Calu3 (cell line): ENCODE data around the gene PRKAG2. TPM values are rescaled to one million over a fixed set of nuclear protein-coding genes. Genes with fewer than 3 reads are reported as not detected.
A peak's percentile ranks its signal among the peaks of the same experiment; 100 is the strongest.
"Not testable (repeated sequence)": the region's sequence is repeated elsewhere in the genome, so short reads cannot be mapped to it uniquely, and the experiment has no call there.

Source experiments
- BruUV-seq: library from RNA; stranded (reverse); fragments of 400-500 nt; replicated peaks from 2 replicates; lab custom pipeline; 2021; lab: Mats Ljungman, UMichigan
- CTCF ChIA-PET: fragments of 300-600 bp; sonication (Branson Sonifier 250); formaldehyde crosslinking; loops from one replicate; lab custom pipeline; 2022; ENCODE audit warnings: antibody characterized with exemption; lab: Charles Lee
- DNase-seq: peaks from one replicate; pipeline ENCODE4 v3.0.0; 2022
- H3K27ac Mint-ChIP-seq: one replicate; pipeline ENCODE4 v1.8.0; 2022; ENCODE audit warnings: mixed read lengths; ENCODE audit not compliant: unreplicated experiment
- H3K27me3 Mint-ChIP-seq: one replicate; pipeline ENCODE4 v1.8.0; 2022; ENCODE audit warnings: mixed read lengths; ENCODE audit not compliant: unreplicated experiment
- H3K36me3 Mint-ChIP-seq: one replicate; pipeline ENCODE4 v1.8.0; 2022; ENCODE audit warnings: mild to moderate bottlenecking, moderate library complexity, mixed read lengths; ENCODE audit not compliant: insufficient read depth, unreplicated experiment
- H3K4me1 Mint-ChIP-seq: one replicate; pipeline ENCODE4 v1.8.0; 2022; ENCODE audit warnings: mild to moderate bottlenecking, low read depth, mixed read lengths; ENCODE audit not compliant: unreplicated experiment
- H3K4me3 Mint-ChIP-seq: one replicate; pipeline ENCODE4 v1.8.0; 2022; ENCODE audit warnings: mild to moderate bottlenecking, low read depth, moderate library complexity, mixed read lengths; ENCODE audit not compliant: unreplicated experiment
- H3K9me3 Mint-ChIP-seq: one replicate; pipeline ENCODE4 v1.8.0; 2022; ENCODE audit warnings: low read depth, mixed read lengths; ENCODE audit not compliant: unreplicated experiment
- CTCF ChIP-seq: fragments of 200-600 bp; IDR thresholded peaks from one replicate; pipeline ENCODE4 v1.8.0; 2022; ENCODE audit warnings: antibody characterized with exemption; ENCODE audit not compliant: unreplicated experiment
- intact Hi-C: fragments of 100-400 bp; cut with micrococcal nuclease; formaldehyde crosslinking; loops from one replicate; pipeline ENCODE4 v1.10.0; 2022; ENCODE audit not compliant: unreplicated experiment
- total RNA-seq: library from RNA; stranded (reverse); gene quantifications from 2 replicates; pipeline ENCODE4 v1.2.3, GENCODE V29; 2022

The PRKAG2 gene
- total RNA-seq, 1 experiment from 2014 or later: 22.4 TPM

- no TSS peak for BruUV-seq
- no peak overlapping the region for H3K4me3 Mint-ChIP-seq
- peaks cover 5% of the 10 kb centered on the region for H3K27me3 Mint-ChIP-seq
- no peaks in the 10 kb centered on the region for H3K9me3 Mint-ChIP-seq
- intact Hi-C loops: no loop called here
- H3K4me1 Mint-ChIP-seq: peaks cover 19% of the 10 kb centered on the region
- no peak overlapping the region for H3K27ac Mint-ChIP-seq
- CTCF ChIA-PET: no interaction called here
- H3K36me3 Mint-ChIP-seq: peaks cover 4% of the 10 kb centered on the region
- TF ChIP-seq CTCF: no peak
- no peak for DNase-seq
Observed at GRCh38 chr7:151799506-151799905, 77.4 kb downstream of the PRKAG2 start.

GRCh38 chr7:151798851-151799448 is 78.0 kb downstream of the PRKAG2 start:
- DNase-seq: no peak
- no peak for TF ChIP-seq CTCF
- Mint-ChIP-seq H3K9me3 (no peaks in the 10 kb centered on the region), H3K27me3 (no peaks in the 10 kb centered on the region), H3K4me3 (no peak overlapping the region), H3K27ac (no peak overlapping the region), H3K4me1 (peaks cover 19% of the 10 kb centered on the region), H3K36me3 (peaks cover 4% of the 10 kb centered on the region)
- intact Hi-C loops: no loop called here
- no TSS peak for BruUV-seq
- CTCF ChIA-PET: no interaction called here

- H3K36me3 Mint-ChIP-seq, H3K27me3 Mint-ChIP-seq, H3K4me3 Mint-ChIP-seq, intact Hi-C loops, H3K9me3 Mint-ChIP-seq, DNase-seq, BruUV-seq: not testable (repeated sequence)
- peaks cover 19% of the 10 kb centered on the region for H3K4me1 Mint-ChIP-seq
- H3K27ac Mint-ChIP-seq: peak overlapping the region; percentile 65
- CTCF ChIA-PET: interaction anchor here (1.8 kb wide), 1 partner anchor 15 kb away, joined by 13 read pairs; no protein-coding TSS in a partner anchor
Observed at GRCh38 chr7:151797667-151798307, 79.1 kb downstream of the PRKAG2 start.

- H3K27ac Mint-ChIP-seq: peak overlapping the region; percentile 65
- H3K9me3 Mint-ChIP-seq: no peaks in the 10 kb centered on the region
- peaks cover 4% of the 10 kb centered on the region for H3K36me3 Mint-ChIP-seq
- no peak overlapping the region for H3K4me3 Mint-ChIP-seq
- TF ChIP-seq CTCF: no peak
- DNase-seq: peak; percentile 28
- H3K4me1 Mint-ChIP-seq: peaks cover 19% of the 10 kb centered on the region
- CTCF ChIA-PET: interaction anchor here (1.3 to 1.8 kb wide), 2 partner anchors 14 to 135 kb away, joined by 5 to 13 read pairs; no protein-coding TSS in a partner anchor
- intact Hi-C loops: no loop called here
- BruUV-seq: no TSS peak
- no peaks in the 10 kb centered on the region for H3K27me3 Mint-ChIP-seq
Observed at GRCh38 chr7:151796871-151797537, 79.9 kb downstream of the PRKAG2 start.
